Measurements from ENCODE around the gene SLC22A14.

SLC22A14 gene

GRCh38 chr3:38313263-38313662, 31.2 kb downstream of the SLC22A14 start:
- no peak for FAIRE-seq
- no peak for DNase-seq (ENCODE audit: insufficient read length, low spot score)
- no peak for TF ChIP-seq CTCF (IDR thresholded peaks at IDR 0.05; ENCODE audit: insufficient read depth, missing control alignments)

- TF ChIP-seq CTCF (IDR thresholded peaks at IDR 0.05; ENCODE audit: insufficient read depth, missing control alignments), result no peak
- FAIRE-seq (no peak), DNase-seq (ENCODE audit: insufficient read length, low spot score) (no peak)
Observed at GRCh38 chr3:38313695-38314094, 31.6 kb downstream of the SLC22A14 start.

GRCh38 chr3:38314112-38314763, 32.1 kb downstream of the SLC22A14 start:
- FAIRE-seq, result no peak
- no peak for TF ChIP-seq CTCF (IDR thresholded peaks at IDR 0.05; ENCODE audit: insufficient read depth, missing control alignments)
- DNase-seq (ENCODE audit: insufficient read length, low spot score), result no peak

GRCh38 chr3:38314764-38315487, 32.8 kb downstream of the SLC22A14 start:
- FAIRE-seq (no peak), DNase-seq (ENCODE audit: insufficient read length, low spot score) (no peak)
- no peak for TF ChIP-seq CTCF (IDR thresholded peaks at IDR 0.05; ENCODE audit: insufficient read depth, missing control alignments)

GRCh38 chr3:38315488-38316230, 33.6 kb downstream of the SLC22A14 start:
- no peak for FAIRE-seq
- no peak for DNase-seq (ENCODE audit: insufficient read length, low spot score)
- no peak for TF ChIP-seq CTCF (IDR thresholded peaks at IDR 0.05; ENCODE audit: insufficient read depth, missing control alignments)

- DNase-seq (ENCODE audit: insufficient read length, low spot score), result no peak
- FAIRE-seq, result no peak
- no peak for TF ChIP-seq CTCF (IDR thresholded peaks at IDR 0.05; ENCODE audit: insufficient read depth, missing control alignments)
Observed at GRCh38 chr3:38316356-38317191, 34.5 kb downstream of the SLC22A14 start.
